Stimulated activated naive CD8-positive, alpha-beta T cell treated with anti-CD3 and anti-CD28 coated beads, Interleukin-15, Interleukin-2, amounts not matched to agents 100 ng/mL and 50 ng/mL, for 24 hours (primary cell): ENCODE results near the gene UPK1B.
"Not testable (repeated sequence)": the region's sequence is repeated elsewhere in the genome, so short reads cannot be mapped to it uniquely, and the experiment has no call there.

Experiments used
- H3K27ac Mint-ChIP-seq: one replicate; pipeline ENCODE4 v1.8.0; 2021; ENCODE audit warnings: mild to moderate bottlenecking, mixed read lengths
- H3K27me3 Mint-ChIP-seq: one replicate; pipeline ENCODE4 v1.8.0; 2021; ENCODE audit warnings: mixed read lengths
- H3K36me3 Mint-ChIP-seq: one replicate; pipeline ENCODE4 v1.8.0; 2021; ENCODE audit warnings: low read depth, mixed read lengths
- H3K4me1 Mint-ChIP-seq: one replicate; pipeline ENCODE4 v1.8.0; 2021; ENCODE audit warnings: low read depth, mixed read lengths
- H3K4me3 Mint-ChIP-seq: one replicate; pipeline ENCODE4 v1.8.0; 2021; ENCODE audit warnings: mild to moderate bottlenecking, mixed read lengths
- H3K9me3 Mint-ChIP-seq: one replicate; pipeline ENCODE4 v1.8.0; 2021; ENCODE audit warnings: mixed read lengths

UPK1B gene

DNA sequence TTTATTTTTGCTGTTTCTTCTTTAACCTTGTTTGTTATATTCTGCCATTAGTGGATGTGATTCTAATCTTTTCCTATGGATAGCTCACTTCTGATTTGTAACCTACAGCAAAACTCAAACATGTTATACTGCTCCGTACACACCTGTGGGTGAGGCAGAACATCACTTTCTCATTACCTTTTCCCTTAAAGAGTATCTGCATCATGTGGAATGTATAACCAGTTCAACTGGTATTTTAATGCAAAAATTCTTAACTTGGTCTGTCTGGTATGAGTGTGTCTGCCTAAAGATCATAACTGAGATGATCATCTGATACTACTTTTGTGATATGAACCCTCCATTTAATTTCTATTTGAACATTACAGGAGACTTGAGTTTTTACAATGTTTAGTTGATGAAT is 13.0 kb upstream of the UPK1B start:
- Mint-ChIP-seq H3K36me3 (no peaks in the 10 kb centered on the region), H3K27me3 (peaks cover 19% of the 10 kb centered on the region), H3K4me3 (no peak overlapping the region), H3K4me1 (no peaks in the 10 kb centered on the region), H3K27ac (no peak overlapping the region), H3K9me3 (peaks cover 4% of the 10 kb centered on the region)

DNA sequence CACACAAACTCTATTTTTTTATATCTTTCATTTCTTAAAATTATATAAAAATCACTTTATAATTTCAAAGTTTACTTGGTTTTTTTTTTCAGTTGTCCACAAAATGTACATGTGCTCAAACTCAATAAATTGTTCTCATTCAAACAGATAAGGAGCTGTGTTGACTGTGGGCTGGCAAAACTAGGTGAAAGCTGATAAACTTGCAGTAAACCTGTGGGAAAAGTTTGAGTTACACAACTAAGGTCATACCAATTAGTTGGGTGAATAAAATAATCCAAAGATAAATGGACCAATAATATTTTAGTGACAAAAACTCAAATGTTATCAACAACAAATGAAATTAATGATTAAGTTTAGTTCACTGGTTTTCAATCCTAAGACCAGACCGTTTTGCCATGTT is 12.6 kb upstream of the UPK1B start:
- H3K27me3 Mint-ChIP-seq = peaks cover 19% of the 10 kb centered on the region
- no peaks in the 10 kb centered on the region for H3K4me1 Mint-ChIP-seq
- no peak overlapping the region for H3K4me3 Mint-ChIP-seq
- no peak overlapping the region for H3K27ac Mint-ChIP-seq
- no peaks in the 10 kb centered on the region for H3K36me3 Mint-ChIP-seq
- H3K9me3 Mint-ChIP-seq = peaks cover 4% of the 10 kb centered on the region

DNA sequence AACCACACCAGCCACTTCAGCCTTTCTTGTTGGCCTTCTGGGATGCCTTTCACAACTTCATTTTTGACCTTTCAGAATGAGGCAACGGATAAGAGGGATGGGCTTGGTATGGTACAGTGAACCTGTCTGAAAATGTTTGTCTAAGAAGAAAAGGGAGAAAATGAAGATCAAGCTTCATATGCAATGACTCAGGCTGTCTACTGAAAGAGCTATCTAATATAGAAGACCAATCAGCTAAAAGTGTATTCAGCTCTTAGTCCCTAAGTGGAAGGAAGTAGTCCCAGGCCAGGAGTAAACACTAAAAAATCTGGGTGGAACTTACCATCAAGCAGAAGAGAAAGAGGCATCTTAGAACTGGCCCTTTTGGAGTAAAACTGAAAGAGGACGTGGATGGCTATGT is 12.2 kb upstream of the UPK1B start:
- peaks cover 19% of the 10 kb centered on the region for H3K27me3 Mint-ChIP-seq
- peaks cover 4% of the 10 kb centered on the region for H3K9me3 Mint-ChIP-seq
- H3K36me3 Mint-ChIP-seq = no peaks in the 10 kb centered on the region
- no peak overlapping the region for H3K4me3 Mint-ChIP-seq
- H3K27ac Mint-ChIP-seq = no peak overlapping the region
- H3K4me1 Mint-ChIP-seq = no peaks in the 10 kb centered on the region

DNA sequence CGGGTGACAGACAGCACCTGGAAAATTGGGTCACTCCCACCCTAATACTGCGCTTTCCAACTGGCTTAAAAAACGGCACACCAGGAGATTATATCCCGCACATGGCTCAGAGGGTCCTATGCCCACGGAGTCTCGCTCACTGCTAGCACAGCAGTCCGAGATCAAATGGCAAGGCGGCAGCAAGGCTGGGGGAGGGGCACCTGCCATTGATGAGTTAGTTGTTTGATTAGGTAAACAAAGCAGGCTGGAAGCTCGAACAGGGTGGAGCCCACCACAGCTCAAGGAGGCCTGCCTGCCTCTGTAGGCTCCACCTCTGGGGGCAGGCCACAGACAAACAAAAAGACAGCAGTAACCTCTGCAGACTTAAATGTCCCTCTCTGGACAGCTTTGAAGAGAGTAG is 8.7 kb upstream of the UPK1B start:
- not testable (repeated sequence) for H3K9me3 Mint-ChIP-seq, H3K27ac Mint-ChIP-seq, H3K36me3 Mint-ChIP-seq, H3K4me3 Mint-ChIP-seq, H3K4me1 Mint-ChIP-seq
- peaks cover 19% of the 10 kb centered on the region for H3K27me3 Mint-ChIP-seq

DNA sequence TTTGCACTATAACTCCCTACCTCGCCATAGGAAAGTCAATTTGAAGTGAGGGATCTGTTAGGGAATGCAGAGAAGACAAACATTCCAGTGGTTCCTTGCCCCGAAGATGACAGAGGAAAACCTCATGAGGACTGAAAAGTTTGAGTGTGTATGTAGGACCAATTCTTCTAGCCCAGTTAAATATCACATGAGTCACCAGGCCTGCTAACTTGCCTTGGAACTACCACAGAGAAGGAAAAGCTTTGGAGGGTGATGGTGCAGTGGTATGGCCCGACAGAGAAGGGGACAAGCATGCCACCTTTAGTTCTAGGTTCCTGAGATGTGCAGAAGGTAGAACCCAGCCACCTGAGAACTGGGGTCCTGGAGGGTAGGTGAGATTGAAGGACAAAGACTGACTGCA is 2.6 kb upstream of the UPK1B start:
- Mint-ChIP-seq H3K9me3 (no peaks in the 10 kb centered on the region), H3K36me3 (no peaks in the 10 kb centered on the region), H3K27ac (no peak overlapping the region), H3K4me1 (no peaks in the 10 kb centered on the region), H3K27me3 (no peaks in the 10 kb centered on the region), H3K4me3 (no peak overlapping the region)

DNA sequence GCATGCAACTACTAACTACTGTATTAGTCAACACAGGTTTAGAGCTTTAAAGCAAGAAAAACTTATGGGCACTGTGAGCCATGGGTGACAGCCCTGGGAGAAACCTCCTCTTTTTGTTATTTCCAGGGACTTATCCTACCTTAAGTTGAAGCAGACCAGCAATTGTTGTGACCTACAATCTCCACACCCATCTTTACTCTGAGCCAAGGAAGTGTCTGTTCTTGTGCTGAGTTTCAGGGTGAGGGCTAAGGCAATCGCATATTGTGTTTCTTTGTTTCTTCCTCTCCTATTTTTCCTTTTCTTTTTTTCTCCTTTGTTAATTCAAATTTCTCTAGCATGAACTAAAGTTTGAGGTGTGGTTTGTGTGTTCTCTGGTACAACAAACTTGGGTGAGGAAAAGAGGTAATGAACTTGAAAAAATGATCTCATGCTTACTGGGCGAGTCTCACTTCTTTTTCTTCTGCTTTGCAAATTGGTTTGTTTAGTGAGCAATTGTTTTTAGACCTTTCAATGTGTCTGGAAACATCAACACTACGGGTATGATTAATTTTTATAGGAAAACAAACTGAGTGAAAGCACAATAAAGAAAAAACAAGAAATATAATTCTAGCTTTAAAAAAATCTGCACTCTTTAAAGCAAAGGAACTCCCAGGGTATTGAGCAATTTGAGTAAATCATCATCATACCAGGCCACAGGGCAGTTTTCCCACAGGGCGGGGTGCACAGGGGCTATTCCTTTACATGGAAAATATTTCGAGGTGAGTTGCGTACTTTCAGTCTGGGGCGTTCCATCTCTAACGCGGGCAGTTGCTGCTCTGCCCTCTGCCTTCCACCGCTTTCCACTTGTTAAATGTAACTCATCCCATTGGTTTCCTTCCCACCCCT is 2.7 kb downstream of the UPK1B start:
- Mint-ChIP-seq H3K27ac (no peak overlapping the region), H3K36me3 (no peaks in the 10 kb centered on the region), H3K4me1 (no peaks in the 10 kb centered on the region), H3K4me3 (no peak overlapping the region), H3K9me3 (no peaks in the 10 kb centered on the region), H3K27me3 (peaks cover 15% of the 10 kb centered on the region)

DNA sequence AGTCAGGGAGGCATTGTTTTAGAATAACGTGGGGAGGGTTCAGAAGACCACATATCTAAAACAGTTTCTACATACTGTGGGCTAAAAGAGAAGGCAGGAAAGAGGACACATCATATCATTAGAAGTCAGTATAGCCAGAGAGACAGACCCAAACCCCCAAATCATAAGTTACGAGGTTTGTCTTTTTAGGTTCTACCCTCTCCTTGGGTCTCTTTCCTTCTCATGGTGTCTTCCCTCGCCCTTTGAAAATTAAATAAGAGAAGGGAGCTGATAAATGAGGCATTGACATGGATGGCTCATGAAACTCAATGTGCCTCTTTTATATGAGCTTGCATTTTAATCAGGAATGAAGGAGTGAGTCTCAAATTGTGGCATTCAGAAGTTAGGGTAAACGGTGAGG is 3.4 kb downstream of the UPK1B start:
- H3K27ac Mint-ChIP-seq = no peak overlapping the region
- H3K9me3 Mint-ChIP-seq = no peaks in the 10 kb centered on the region
- no peak overlapping the region for H3K4me3 Mint-ChIP-seq
- H3K4me1 Mint-ChIP-seq = no peaks in the 10 kb centered on the region
- H3K27me3 Mint-ChIP-seq = peaks cover 15% of the 10 kb centered on the region
- no peaks in the 10 kb centered on the region for H3K36me3 Mint-ChIP-seq

DNA sequence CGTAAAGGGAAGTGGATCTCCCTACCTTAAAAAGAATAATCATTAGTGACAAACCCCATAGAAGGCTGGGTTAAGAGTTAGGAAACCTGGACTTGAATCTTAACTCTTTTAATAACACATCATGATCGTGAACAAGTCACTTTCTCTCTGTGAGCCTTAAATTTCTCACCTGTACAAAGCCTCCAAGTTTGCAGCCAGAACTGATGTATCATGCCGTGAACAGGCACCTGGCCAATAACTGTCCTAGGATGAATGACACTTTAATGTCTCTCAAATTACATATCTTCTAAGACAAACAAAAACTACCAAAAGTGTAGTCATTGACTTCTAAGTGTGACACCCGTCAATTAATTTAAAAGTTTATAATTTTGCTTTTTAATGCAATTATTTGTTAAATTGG is 3.9 kb downstream of the UPK1B start:
- H3K9me3 Mint-ChIP-seq = no peaks in the 10 kb centered on the region
- H3K27me3 Mint-ChIP-seq = peaks cover 15% of the 10 kb centered on the region
- H3K4me3 Mint-ChIP-seq = no peak overlapping the region
- no peak overlapping the region for H3K27ac Mint-ChIP-seq
- no peaks in the 10 kb centered on the region for H3K4me1 Mint-ChIP-seq
- no peaks in the 10 kb centered on the region for H3K36me3 Mint-ChIP-seq

DNA sequence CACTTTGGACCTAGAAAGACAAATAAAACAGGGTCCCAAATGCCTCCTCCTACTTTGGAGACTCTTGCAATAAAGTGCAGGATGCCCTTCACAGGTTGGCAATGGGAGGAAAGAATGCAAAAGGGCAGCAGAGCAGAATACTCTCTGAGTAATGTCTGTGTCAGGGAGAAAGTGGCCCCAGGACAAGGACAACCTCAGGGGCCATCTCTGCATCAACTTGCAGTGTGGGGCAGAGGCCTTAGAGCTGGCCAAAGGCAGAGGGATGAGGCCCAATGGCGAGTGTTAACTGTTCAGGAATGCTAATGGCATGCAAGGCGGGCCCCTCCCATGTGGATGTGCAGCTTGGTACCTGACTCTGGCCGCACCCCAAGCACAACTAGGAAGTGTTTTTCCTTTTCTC is 8.4 kb downstream of the UPK1B start:
- Mint-ChIP-seq H3K9me3 (no peaks in the 10 kb centered on the region), H3K27me3 (peaks cover 12% of the 10 kb centered on the region), H3K27ac (no peak overlapping the region), H3K4me1 (peaks cover 9% of the 10 kb centered on the region), H3K36me3 (no peaks in the 10 kb centered on the region), H3K4me3 (no peak overlapping the region)

DNA sequence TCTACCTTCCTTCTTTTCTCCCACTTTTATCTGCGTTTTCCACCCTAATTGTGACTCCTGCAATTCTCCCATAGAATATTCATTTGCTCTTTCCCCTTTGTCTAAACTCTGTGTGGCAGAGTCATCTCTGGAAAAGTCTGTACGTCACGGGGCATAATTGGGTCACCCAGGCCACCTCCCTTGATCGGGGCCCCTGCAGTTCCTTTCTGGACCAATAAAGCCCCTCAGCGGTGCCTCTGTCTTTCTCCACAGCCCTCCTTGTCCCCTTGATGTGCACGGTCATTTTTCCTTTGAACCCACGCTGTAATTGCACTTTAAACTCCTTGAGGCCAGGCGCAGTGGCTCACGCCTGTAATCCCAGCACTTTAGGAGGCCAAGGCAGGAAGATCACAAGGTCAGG is 10.7 kb downstream of the UPK1B start:
- peak overlapping the region; percentile 16 for H3K27ac Mint-ChIP-seq
- no peak overlapping the region for H3K4me3 Mint-ChIP-seq
- no peaks in the 10 kb centered on the region for H3K9me3 Mint-ChIP-seq
- H3K36me3 Mint-ChIP-seq = no peaks in the 10 kb centered on the region
- peaks cover 9% of the 10 kb centered on the region for H3K4me1 Mint-ChIP-seq
- peaks cover under 1% of the 10 kb centered on the region for H3K27me3 Mint-ChIP-seq

DNA sequence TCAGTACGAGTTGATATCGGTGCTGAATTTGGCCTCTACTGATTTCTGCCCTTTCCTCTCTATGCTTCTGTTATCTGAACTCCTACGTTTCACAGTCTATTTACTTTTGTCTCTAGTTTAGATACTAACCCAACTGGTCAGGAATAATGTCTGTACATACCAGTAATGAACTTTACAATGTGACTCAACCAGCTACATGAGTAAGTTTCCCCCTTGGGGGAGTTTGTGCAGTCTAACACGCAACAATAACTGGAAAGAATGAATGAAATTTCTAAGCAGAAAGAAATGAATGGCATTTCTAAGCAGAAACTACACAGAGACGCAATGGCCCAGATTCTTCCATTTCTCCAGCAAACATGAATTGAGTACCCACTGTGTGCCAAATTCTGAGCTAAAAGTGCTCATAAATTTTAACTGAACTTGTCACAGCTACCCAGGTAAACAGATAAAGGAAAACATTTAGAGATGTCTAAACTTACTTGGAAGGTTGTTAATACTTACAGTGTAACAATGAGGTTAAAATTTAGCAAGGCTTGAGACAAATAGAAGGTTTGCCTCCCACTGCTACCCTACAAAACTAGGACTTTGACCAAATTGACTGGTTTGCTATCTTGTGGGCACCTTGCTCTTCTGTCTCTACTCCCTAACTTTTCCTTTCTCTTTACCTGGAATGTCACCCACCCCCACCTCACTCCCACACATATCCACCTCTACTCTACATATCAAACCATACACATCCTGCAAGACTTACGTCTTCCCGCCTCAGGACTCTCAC is 11.6 kb downstream of the UPK1B start:
- peak overlapping the region; percentile 4 for H3K27ac Mint-ChIP-seq
- H3K36me3 Mint-ChIP-seq = no peaks in the 10 kb centered on the region
- no peak overlapping the region for H3K4me3 Mint-ChIP-seq

DNA sequence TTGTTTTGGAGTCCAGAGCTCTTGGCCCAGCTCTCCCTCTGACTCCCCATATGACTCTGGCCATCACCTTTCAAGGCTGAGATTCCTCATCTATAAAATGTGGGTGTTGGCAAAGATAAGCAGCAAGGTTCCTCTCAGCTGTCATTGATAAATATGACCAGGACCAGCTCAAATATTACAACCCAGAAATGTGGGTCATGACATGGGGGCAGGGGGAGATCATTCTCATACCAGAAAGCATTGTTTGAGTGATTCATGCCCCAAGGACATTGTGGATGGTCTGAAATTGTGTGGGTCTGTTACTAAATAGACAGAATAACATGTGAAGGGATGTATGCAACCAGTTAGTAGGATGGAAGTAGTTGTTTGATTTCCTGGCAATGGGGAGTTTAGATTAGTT is 13.9 kb downstream of the UPK1B start:
- no peak overlapping the region for H3K27ac Mint-ChIP-seq
- H3K9me3 Mint-ChIP-seq = no peaks in the 10 kb centered on the region

More for the DNA sequence above, 11.6 kb downstream of the UPK1B start:
- Mint-ChIP-seq H3K4me1 (peaks cover 9% of the 10 kb centered on the region), H3K9me3 (no peaks in the 10 kb centered on the region), H3K27me3 (no peaks in the 10 kb centered on the region)

DNA sequence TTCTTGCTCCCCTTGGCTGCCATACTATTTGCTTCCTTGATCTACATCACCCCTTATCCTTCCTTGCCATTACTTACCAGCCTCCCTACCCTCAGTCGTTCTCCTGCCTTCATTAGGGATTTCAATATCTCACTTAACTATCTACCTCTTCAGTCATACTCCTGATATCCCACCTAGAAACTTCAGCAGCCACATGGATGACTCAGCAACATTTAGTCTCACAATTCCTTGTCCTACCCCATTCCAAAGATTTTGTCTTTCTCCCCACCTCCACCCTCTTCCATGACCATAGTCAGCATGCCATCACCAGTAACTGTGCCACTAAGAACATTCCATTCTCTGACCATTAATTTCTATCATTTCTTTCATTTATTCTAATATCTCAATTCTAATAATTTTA is 18.4 kb downstream of the UPK1B start:
- Mint-ChIP-seq H3K27me3 (no peaks in the 10 kb centered on the region), H3K27ac (no peak overlapping the region), H3K36me3 (no peaks in the 10 kb centered on the region), H3K4me1 (no peaks in the 10 kb centered on the region), H3K9me3 (no peaks in the 10 kb centered on the region), H3K4me3 (no peak overlapping the region)

More for the DNA sequence above, 13.9 kb downstream of the UPK1B start:
- no peaks in the 10 kb centered on the region for H3K27me3 Mint-ChIP-seq
- no peaks in the 10 kb centered on the region for H3K36me3 Mint-ChIP-seq
- H3K4me3 Mint-ChIP-seq = no peak overlapping the region
- H3K4me1 Mint-ChIP-seq = peaks cover 9% of the 10 kb centered on the region

DNA sequence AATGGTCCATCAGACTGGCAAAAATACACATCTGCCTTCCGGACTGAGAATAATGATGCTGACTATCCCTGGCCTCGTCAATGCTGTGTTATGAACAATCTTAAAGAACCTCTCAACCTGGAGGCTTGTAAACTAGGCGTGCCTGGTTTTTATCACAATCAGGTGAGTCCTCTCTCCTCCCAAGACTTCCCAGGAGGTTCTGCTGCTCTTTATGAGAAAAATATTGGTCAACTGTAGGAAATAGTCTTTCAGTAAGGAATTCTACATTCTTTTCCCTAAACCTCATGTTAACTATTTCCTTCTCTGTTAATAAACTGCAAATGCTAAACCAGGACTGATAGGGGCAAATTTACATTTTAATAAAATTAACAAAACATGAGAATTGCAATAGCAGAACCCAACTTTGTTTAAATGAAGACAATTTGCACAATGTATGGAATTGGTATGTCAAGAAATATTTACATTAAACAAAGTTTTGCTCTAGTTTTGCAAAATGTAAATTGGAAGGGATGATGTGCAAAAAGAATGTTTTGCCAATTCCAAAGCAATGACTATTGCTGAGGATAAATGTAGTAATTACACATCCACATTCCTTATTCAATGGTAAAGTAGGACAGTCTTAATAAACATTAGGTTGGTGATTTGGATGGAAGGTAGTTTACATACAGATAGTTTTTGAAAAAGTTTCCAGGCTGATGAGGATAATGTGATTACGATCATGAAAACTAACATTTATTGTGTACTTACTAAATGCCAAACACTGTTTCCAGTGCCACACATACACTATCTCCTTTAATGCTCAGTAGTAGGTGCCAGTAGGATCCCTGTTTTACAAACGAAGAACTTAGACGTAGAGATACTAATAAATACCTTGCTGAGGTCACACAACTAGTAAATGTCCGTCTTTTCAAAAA is 21.1 kb downstream of the UPK1B start:
- H3K4me3 Mint-ChIP-seq = no peak overlapping the region
- no peaks in the 10 kb centered on the region for H3K27me3 Mint-ChIP-seq
- H3K4me1 Mint-ChIP-seq = no peaks in the 10 kb centered on the region
- no peak overlapping the region for H3K27ac Mint-ChIP-seq
- H3K9me3 Mint-ChIP-seq = no peaks in the 10 kb centered on the region
- no peaks in the 10 kb centered on the region for H3K36me3 Mint-ChIP-seq

DNA sequence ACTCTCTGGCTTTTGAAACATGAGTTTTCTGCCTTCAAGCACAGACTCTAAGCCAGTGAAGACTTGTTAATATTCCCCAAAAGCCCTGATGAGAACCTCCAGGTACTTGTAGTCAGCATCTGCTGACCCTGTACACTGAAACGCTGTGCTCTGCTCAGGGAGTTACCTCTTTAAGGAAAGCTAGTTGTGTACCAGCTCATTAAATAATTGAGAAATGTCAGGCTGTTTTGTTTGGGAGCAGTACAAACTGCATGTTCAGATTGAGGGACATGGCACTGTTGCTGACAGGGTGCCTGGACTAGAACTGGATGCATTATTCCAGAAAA is 21.7 kb downstream of the UPK1B start:
- H3K36me3 Mint-ChIP-seq = no peaks in the 10 kb centered on the region
- no peaks in the 10 kb centered on the region for H3K27me3 Mint-ChIP-seq
- no peaks in the 10 kb centered on the region for H3K9me3 Mint-ChIP-seq
- no peaks in the 10 kb centered on the region for H3K4me1 Mint-ChIP-seq
- H3K4me3 Mint-ChIP-seq = no peak overlapping the region
- H3K27ac Mint-ChIP-seq = no peak overlapping the region
